Right renal cortex interstitium (tissue), 3 donors: Measurements from ENCODE around the gene FRRS1L. TPM values are rescaled to one million over a fixed set of nuclear protein-coding genes. Genes with fewer than 3 reads are reported as not detected.
"Not testable (repeated sequence)": the region's sequence is repeated elsewhere in the genome, so short reads cannot be mapped to it uniquely, and the experiment has no call there.

Source experiments
- DNase-seq, 3 donors: peaks; one replicate each; pipeline ENCODE4 v3.0.0-alpha.2; 2013; ENCODE audit warnings: low read depth in 3 of 3, low spot score in 2 of 3
- polyA plus RNA-seq, 3 donors: library from polyadenylated mRNA; unstranded; fragments of 120-200 nt; gene quantifications; one replicate each; pipeline ENCODE4 v1.2.1, GENCODE V29; 2013; ENCODE audit not compliant: insufficient read length in 3 of 3

The FRRS1L gene
- polyA plus RNA-seq, 3 donors: 2.2 to 3.7 (median 3.1) TPM

DNA sequence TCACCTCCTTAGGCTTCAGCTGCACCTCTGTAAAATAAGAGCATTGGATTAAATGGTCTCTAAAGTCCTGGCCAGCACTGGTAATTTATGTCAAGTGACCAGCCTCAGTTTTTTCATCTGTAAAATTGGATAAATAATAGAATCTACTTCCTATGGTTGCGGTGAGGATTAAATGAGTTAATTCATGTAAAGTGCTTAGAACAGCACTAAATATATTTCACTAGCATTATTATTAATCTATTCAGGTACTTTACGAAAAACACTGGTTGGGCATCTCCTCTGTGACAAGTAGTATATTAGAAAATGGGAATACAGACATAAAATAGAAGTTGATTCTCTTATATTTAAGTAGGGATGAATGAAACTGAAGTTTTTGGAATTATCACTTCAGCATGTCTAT is 33.5 kb downstream of the FRRS1L start:
- DNase-seq: no peak

DNA sequence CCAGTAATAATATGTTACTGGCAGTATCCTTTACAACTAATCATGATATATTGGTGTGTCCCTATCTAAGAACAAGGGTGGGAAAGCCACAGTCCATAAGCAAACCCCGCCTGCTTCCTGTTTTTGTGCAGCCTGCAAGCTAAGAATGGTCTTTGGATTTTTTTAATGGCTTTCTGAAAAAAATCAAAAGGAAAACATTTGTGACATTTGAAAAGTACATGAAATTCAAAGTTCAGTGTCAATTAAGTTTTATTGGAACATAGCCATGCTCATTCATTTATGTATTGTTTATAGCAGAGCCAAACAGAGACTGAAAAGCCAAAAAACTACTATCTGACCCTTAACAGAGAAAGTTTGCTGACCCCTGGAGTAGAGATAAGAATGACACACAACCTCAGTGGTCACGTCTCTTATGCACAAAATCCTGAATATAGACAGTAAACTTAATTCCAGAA is 34.5 kb downstream of the FRRS1L start:
- DNase-seq: no peak

DNA sequence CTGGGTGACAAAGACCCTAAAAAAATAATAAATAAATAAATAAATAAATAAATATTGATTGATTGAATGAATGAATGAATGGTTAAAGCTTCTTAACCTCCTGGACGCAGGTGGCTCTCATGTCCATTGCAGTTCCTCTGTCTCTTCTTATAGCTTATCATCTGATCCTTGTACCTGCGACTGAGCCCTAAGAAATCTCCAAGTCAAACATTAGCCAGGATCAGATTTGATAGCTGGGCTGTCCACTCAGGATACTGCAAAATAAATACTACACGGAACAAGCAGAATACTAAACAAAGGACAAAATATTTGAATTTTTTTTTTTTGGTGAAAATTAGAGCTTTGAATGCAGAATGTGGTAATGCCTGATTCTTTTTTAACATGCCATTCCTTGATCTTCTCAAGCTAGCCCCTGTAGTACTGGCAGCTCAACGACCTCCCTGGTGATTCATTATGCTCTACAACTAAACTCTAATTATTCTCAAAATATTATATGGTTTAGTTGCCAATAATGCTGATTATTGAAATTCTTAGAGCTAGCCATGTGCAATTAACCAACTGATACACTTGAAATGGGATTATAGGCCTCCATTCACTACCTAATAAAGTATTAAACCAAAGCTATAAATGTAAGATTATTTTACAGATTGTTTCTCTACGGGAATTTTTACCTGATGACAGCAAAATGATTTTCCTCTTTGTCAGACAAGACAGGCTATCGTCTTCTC is 37.4 kb downstream of the FRRS1L start:
- DNase-seq: no peak

DNA sequence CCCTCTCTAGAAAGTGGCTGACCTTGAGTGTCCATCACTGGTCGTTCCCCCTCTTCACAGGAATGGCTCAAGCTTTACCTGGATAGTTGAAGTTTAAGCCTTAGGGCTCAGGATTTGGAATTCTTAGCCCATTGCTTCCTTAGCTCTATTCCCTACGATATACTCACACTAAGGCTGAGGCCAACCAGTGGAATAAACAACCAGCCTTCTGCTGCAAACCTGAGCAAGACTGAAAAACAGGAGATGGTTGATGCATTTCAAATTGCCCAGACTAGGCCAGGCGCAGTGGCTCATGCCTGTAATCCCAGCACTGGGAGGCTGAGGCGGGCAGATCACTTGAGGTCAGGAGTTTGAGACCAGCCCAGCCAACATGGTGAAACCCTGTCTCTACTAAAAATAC is 40.4 kb downstream of the FRRS1L start:
- not testable (repeated sequence) for DNase-seq

DNA sequence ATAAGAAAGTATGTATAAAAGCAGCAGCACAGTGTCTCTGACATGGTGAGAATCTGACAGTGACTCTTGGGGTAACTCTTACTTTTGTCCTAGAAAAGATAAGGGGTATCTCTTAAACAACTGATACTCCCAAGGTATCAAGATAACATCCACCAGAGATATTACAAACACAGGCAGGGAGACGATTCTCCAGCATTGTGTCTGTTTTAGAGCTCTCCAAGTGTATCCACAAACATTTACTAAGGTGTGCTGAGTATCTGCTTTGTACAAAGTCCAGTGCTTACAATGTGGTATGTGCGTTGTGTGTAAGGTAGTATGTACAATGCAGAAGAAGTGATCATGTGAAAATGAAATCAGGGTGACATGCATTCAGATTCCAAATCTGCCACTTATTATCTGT is 42.9 kb downstream of the FRRS1L start:
- DNase-seq: no peak

DNA sequence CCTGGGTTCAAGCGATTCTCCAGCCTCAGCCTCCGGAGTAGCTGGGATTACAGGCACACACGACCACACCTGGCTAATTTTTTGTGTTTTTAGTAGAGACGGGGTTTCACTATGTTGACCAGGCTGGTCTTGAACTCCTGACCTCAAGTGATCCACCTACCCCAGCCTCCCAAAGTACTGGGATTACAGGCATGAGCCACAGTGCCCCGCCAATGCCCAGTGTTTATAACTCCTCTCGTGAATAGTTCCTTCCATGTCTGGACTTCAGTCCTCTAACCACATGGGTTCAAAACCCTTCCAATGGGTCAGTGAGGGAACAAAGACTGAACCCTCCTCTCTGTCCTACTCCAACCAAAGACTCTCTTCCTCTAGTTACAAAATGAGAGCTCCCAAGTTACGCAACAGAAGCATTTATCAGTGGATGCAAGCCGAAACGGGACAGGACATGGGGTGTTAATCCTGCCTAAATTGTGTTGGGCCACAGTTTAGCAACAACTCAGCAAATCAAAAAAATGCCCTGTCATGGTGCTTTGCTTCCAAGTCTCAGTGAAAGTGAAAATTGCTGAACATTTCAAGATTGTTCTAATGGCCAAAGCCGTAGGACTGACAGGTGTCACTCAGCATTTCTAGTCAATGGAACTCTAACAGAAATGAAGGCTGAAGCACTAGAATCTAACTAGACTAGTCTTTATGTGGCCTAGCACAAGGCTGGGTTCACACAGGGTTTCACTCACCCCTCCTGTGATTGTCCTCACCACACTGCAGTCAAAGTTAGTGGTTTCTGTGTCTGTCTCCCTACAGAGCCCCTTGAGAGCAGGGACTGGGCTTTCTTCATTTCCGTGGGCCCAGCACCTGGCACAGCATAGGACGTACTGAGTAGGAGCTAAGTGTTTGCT is 44.1 kb downstream of the FRRS1L start:
- no peak for DNase-seq

DNA sequence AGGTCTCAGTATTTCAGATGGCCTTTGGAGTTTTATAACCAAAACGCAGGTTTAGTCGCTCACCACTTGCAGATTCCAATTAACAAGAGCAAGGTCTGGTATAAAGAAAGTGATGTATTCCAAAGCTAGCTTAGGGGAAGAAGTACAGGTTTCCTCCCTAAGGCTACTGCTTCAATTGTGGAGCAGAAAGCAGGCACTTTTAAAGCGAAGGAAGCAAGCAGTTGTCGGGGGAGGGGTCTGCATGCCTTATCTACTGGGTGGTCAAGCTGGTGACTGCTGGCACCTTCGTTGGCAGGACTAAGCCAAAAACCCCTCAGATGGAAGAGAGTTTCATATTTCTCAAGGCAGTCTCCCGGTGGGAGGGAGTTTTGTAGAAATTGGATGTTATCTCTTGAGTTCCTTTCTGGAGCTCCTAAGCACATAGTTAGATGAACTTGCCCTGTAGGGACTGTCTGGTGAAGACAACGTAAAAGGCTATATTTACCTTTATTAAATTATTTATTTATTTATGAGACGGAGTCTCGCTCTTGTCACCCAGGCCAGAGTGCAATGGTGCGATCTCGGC is 45.7 kb downstream of the FRRS1L start:
- DNase-seq: no peak

DNA sequence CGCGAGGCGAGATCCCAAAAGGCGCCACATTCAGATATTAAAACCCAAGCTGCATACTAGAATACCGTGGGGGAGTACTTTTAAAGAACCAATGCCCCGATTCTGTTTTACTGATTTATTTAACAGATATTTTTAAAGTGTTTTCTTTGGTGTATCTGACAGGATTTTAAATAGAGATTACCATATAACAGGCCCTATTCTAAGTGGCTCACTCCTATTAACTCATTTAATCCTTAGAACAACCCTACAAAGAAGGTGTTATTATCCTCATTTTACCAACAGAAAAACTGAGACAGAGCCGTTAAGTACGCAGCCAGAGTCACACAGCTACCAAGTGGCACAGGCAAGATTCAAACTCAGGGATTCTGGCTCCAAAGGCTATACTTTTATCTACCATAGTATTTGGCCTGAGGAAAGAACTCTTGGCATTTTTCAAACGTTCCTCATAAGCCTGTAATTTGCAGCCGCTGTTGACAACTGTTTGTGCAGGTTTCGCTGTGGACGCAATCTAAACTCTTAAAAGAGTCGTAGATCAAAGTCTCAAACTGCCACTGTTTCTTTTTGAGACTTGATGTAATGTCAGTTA is 46.8 kb downstream of the FRRS1L start:
- DNase-seq: no peak

DNA sequence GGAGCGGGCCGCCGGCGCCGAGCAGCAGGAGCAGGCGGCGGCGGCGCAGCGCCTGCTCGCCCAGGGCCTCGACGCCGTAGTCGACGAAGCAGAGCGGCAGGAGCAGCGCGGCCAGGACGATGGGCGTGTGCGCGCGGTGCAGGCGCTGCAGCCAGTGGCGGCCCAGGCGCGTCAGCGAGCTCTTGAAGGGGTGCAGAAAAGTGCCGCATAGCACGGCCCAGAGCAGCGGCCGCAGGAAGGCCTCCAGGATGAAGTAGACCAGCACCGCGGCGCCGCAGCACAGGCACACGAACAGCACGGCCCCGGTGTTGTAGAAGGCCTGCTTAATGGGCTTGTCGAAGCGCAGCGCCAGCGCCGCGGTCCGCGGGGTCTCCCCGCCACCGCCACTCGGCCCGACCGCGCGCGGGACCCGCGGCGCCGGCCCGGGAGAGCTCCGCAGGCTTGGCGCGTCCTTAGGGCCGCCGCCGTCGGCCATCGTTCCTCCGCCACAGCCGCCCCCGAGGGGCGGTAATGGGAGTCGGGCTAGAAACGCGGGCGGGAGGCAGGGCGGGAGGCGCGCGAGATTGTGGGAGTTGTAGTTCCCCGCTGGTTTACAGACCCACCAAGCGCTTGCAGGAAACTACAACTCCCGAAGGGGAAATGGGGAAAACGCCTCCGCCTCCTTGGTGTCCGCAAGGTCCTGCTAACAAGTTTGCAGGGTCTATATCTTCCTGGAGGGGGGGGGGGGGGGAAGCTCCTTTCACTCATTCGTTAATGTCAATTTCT is 47.4 kb downstream of the FRRS1L start, which contains the start of gene TMEM245:
Gene TMEM245, minus strand, starts transcription at position 509 of the 765 bp plus-strand sequence. Its CDS starts 34 bp downstream, at position 475.
- peak; percentile 87 to 97 (median 97) for DNase-seq

DNA sequence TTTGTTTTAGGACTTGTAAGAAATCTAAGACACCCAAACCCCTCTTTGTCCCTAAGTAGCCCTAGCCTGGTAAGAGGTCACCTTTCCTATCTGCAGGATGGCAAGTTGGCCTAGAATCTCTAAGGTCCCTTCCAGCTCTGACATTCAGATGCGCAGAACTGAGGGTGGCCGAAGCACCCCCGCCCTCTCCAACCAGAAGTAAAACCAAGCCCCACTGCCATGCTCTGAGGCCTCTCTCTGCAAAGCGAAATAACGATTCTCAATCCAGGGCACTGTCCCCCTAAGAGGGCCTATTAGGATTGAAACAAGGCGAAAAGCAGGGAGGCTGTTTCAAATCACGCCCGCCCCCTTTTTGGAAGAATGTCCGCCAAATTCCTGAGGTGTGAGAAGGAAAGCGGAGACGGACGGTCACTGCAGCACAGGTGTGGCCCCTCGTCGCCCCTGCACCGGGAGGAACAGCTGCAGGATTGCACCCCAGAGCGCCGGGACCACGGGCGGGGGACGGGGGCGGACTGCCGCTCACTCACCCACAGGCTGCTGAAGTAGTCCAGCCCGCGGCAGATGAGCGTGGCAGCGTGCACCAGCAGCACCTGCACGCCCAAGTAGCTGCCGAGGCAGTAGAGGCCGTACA is 48.1 kb downstream of the FRRS1L start:
- no peak for DNase-seq

DNA sequence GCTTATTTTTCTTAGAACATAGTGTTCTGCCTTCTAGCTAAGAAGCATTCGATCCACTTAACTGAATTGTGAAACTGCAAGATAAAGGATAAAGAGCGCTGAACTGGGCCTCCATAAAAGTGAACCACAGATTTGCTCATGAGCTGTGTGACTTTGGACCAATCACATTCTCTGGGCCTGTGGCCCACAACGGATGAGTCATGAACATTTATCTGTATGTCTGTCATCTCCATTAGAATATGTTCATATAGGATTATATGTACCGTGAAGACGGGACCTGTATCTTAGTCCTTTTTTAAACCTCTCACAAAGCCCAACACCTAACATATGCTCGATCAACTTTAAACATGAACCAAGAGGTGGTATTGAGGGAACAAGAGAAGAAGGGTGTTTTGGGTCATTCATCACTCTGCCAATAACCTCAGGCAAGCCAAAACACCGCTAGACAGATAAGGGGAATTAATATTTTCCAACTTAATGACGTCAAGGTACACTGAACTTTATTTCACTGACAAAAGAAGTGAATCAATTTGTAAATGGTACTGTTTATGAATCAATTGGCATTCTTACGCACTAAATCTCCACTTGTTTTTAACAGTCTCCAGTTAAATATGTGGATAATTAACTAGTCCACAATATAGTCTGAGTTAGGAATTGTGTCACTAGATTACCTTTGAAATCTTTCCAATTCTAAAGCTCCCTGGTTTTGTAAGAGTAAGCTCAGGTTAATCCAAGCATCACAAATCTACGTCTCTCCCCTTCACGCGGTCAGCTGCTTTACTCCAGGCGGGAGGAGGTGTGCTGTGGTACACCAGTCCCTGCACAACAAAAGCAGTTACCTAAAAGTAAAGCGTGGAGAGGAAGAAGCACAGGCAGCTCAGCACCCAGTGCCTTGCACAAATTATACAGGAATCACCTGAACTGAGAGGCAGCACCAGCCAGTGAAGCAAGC is 48.9 kb downstream of the FRRS1L start:
- DNase-seq: no peak

DNA sequence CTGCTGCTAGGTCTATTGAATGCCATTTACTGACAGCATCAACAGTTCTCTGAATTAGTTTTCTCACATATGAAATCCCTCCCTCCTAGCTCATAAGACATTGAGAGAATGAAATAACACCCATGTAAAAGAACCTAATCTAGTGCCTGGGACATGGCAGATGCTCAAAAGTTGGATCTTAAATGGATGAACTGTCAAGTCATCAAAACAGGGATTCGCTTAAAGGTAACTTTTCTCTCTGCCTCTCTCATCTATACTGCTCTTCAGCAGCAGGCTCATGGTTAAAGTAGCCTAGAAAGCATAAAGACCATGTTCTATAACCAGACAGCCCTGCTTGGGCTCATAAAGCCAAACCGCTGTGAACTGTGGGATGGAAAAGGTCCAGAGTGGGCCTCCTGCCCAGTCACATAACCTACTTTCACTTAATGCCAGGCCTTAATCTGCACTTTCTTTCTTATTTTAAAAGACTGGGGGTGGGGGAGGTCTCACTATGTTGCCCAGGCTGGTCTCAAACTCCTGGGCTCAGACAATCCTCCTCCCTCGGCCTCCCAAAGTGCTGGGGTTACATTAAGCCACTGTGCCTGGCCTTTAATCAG is 51.0 kb downstream of the FRRS1L start:
- DNase-seq: no peak

DNA sequence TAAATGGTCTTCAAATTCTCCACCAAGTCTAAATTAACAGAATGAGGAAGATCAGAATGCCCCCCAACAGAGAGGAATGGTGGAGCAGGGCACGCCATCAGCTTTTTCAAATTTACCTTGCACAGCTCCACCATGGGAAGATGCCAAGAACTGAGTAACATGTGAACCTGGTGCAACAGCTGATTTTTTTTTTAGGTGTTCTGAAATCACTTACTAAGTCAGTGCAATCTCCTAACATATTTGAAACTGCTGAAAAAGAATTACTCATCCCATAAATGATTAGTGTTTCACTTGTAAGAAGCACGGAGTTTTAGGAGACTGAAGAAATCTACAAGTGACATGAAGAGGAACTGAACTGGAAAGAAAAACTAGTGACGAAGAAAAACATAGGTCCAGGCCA is 52.4 kb downstream of the FRRS1L start:
- no peak for DNase-seq

DNA sequence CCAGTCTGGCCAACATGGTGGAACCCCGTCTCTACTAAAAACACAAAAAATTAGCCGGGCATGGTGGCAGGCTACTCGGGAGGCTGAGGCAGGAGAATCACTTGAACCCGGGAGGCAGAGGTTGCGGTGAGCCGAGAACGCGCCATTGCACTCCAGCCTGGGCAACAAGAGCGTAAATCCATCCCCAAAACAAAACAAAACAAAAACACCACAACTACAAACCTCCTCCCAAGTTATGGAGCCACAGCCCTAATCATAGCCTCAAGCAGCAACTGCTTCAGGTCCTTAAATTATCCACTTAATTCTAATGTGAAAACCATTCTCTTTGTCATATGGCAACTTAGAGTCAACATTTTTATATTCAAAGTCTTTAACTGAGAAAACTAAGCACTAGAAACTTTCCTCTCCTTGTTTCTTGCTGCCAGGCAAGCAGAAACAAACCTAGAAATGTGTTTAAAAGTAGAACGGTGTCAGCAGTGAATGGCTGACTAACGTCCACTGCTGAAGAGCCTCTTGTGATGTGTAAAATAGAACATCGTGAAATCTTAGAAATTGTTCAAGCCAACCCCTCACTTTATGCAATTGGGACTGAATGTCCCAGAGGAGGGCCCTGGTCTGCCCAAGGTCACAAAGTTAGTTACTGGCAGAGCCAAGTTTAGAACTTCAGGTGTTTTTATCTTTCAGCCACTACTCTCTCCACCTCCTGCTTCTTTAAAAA is 53.0 kb downstream of the FRRS1L start:
- DNase-seq: no peak

DNA sequence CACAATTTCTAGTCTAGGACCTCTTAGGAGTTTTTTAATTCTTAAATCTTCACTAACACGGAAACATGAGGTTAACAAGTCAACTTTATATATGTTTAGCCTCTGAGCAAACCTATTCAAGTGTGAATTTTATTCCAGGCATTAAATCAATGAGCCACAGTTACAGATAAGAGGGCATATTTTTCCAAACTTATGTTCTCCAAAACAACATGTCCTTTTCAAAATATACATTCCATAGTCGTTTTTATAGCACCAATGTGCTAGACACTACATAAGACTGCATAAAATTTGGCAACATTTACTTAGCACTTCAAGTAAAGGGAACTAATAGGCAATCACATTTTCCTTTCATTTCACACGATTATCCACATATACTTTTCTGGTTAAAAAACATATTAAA is 53.8 kb downstream of the FRRS1L start:
- DNase-seq: no peak

DNA sequence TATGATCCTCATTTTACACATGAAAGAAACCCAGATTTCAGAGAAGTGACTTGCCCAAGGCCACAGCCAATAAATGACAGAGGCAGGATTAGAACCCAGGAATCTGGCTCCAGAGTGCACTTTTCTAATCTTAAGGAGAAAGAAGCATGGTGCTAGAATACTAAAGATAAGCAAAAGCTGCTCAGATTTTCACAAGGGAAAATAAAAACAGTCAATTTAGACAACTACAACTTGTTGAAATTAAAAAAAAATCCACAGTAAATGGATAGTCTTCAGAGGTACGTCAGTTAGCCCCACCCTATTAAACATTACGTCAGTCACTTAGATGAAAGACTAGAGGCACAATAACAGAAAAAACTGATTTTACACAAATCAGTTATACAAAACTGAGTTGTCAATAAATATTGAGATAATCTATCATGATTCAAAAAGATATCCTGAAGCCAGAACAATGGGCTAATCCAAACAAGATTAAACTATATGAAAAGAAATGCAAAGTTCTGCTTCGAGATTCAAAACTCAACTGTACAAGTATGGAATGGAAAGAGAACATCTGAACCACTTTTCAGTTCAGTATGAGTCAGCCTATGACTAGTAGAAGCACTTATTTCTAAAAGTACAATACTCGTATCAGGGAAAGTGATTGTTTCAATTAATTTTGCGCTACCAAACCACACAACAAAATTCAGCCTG is 56.6 kb downstream of the FRRS1L start:
- DNase-seq: no peak

DNA sequence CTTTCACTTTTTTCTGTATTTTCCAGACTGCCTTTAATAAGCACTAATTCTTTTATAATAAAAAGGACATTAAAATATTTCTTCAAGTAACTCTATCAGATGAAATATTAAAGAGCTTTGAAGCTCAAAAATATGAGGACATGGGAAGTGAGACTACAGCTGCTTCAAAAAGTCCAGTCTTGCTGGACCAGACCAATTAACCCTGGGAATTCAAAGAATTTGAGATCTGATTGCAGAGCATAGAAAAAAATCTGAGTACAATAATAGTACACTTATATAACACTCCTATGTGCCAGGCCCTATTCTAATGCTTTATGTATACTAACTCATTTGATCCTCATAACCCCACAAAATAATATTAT is 57.1 kb downstream of the FRRS1L start:
- DNase-seq: no peak
